PC-3 (cell line): ENCODE measurements around the gene HTR2A. TPM values are rescaled to one million over a fixed set of nuclear protein-coding genes. Genes with fewer than 3 reads are reported as not detected.

ENCODE experiments used
- ATAC-seq: fragments of 200-7000 bp; cut with Tn5 transposase; 2 replicates; pipeline ENCODE4 v1.9.1; 2020; ENCODE audit warnings: mild to moderate bottlenecking, moderate library complexity
- BruUV-seq: library from RNA; stranded (reverse); fragments of 400-500 nt; replicated peaks from 2 replicates; lab custom pipeline; 2021; lab: Mats Ljungman, UMichigan
- CTCF ChIA-PET: fragments of 300-600 bp; sonication (Branson Sonifier 250); formaldehyde crosslinking; loops from one replicate; lab custom pipeline; 2022; ENCODE audit warnings: antibody characterized with exemption; lab: Charles Lee
- POLR2A ChIA-PET: fragments of 300-600 bp; sonication (Branson Sonifier 250); formaldehyde crosslinking; loops from one replicate; lab custom pipeline; 2022; ENCODE audit warnings: antibody characterized with exemption; ENCODE audit not compliant: unreplicated experiment; lab: Charles Lee
- DNase-seq: peaks from one replicate; pipeline ENCODE4 v3.0.0-alpha.2; 2015
- H2AFZ ChIP-seq: fragments of 300-600 bp; sonication (generic); 2 replicates; pipeline ENCODE4 v1.6.0; 2016; ENCODE audit warnings: antibody characterized with exemption, low read length
- H3F3A ChIP-seq: fragments of 300-600 bp; sonication (generic); one replicate; pipeline ENCODE4 v1.6.0; 2017; ENCODE audit warnings: antibody characterized with exemption, low read length, control low read depth, mild to moderate bottlenecking; ENCODE audit not compliant: unreplicated experiment
- H3K27ac ChIP-seq: fragments of 300-600 bp; sonication (generic); 2 replicates; pipeline ENCODE4 v1.5.1; 2016; ENCODE audit warnings: mild to moderate bottlenecking, low read length
- H3K27me3 ChIP-seq: fragments of 300-600 bp; sonication (generic); 2 replicates; pipeline ENCODE4 v1.6.1; 2016; ENCODE audit warnings: low read length, mixed read lengths
- H3K36me3 ChIP-seq: fragments of 300-600 bp; sonication (generic); 2 replicates; pipeline ENCODE4 v1.6.1; 2016; ENCODE audit warnings: low read depth, mixed run types, low read length, mixed read lengths
- H3K4me1 ChIP-seq: fragments of 300-600 bp; sonication (generic); 2 replicates; pipeline ENCODE4 v1.5.1; 2016; ENCODE audit warnings: low read length; ENCODE audit not compliant: insufficient read depth
- H3K4me2 ChIP-seq: fragments of 300-600 bp; sonication (generic); 2 replicates; pipeline ENCODE4 v1.6.0; 2016; ENCODE audit warnings: low read length
- H3K4me3 ChIP-seq: fragments of 300-600 bp; sonication (generic); 2 replicates; pipeline ENCODE4 v1.5.1; 2016; ENCODE audit warnings: mild to moderate bottlenecking, low read length, mixed read lengths
- H3K79me2 ChIP-seq: fragments of 300-600 bp; sonication (generic); 2 replicates; pipeline ENCODE4 v1.6.1; 2017; ENCODE audit warnings: low read length, mixed read lengths
- H3K9ac ChIP-seq: fragments of 300-600 bp; sonication (generic); 2 replicates; pipeline ENCODE4 v1.6.0; 2016; ENCODE audit warnings: mild to moderate bottlenecking, low read length
- H3K9me2 ChIP-seq: fragments of 300-600 bp; sonication (generic); replicated peaks from 2 replicates; pipeline ENCODE4 v1.6.1; 2016; ENCODE audit warnings: mixed run types, low read length, mixed read lengths
- H3K9me3 ChIP-seq: fragments of 300-600 bp; sonication (generic); 2 replicates; pipeline ENCODE4 v1.6.1; 2016; ENCODE audit warnings: low read length, mixed read lengths
- H4K20me1 ChIP-seq: fragments of 300-600 bp; sonication (generic); 2 replicates; pipeline ENCODE4 v1.6.1; 2016; ENCODE audit warnings: low read length, mixed read lengths
- CTCF ChIP-seq: fragments of 300-600 bp; sonication (generic); conservative IDR thresholded peaks from 2 replicates; pipeline ENCODE4 v1.5.1; 2017; ENCODE audit warnings: antibody characterized with exemption, low read depth, mild to moderate bottlenecking, low read length
- EZH2 ChIP-seq: fragments of 300-600 bp; sonication (generic); IDR thresholded peaks from one replicate; pipeline ENCODE4 v1.6.1; 2017; ENCODE audit warnings: antibody characterized with exemption, mild to moderate bottlenecking, low read length; ENCODE audit not compliant: unreplicated experiment
- EZH2phosphoT487 ChIP-seq: fragments of 300-600 bp; sonication (generic); IDR thresholded peaks from 2 replicates; pipeline ENCODE4 v1.6.1; 2018; ENCODE audit warnings: mild to moderate bottlenecking, antibody characterized with exemption, low read length, borderline replicate concordance
- intact Hi-C: fragments of 100-400 bp; cut with micrococcal nuclease; formaldehyde crosslinking; loops from 2 replicates; pipeline ENCODE4 v1.9.0; 2023
- total RNA-seq: library from RNA; depleted of rRNA; stranded (reverse); fragments of >200 nt; gene quantifications from 2 replicates; pipeline ENCODE4 v1.2.3, GENCODE V29; 2014

Gene HTR2A
- total RNA-seq, 1 experiment from 2014 or later = 0.04 TPM

- TF ChIP-seq EZH2 = no peak
- TF ChIP-seq CTCF = no peak
- TF ChIP-seq EZH2phosphoT487 = no peak
- no peak overlapping the region for H2AFZ ChIP-seq
- no TSS peak for BruUV-seq
- no peaks in the 10 kb centered on the region for H3K36me3 ChIP-seq
- no peak overlapping the region for H3K9ac ChIP-seq
- no peaks in the 10 kb centered on the region for H4K20me1 ChIP-seq
- no peaks in the 10 kb centered on the region for H3K9me2 ChIP-seq
- DNase-seq (no peak), ATAC-seq (no peak)
- H3K4me3 ChIP-seq = no peak overlapping the region
- H3K27me3 ChIP-seq = no peaks in the 10 kb centered on the region
- no peaks in the 10 kb centered on the region for H3F3A ChIP-seq
- H3K27ac ChIP-seq = no peak overlapping the region
- intact Hi-C loops = no loop called here
- H3K79me2 ChIP-seq = no peaks in the 10 kb centered on the region
- H3K4me1 ChIP-seq = no peaks in the 10 kb centered on the region
- no peak overlapping the region for H3K4me2 ChIP-seq
- H3K9me3 ChIP-seq = no peaks in the 10 kb centered on the region
- CTCF ChIA-PET = no interaction called here
- POLR2A ChIA-PET = no interaction called here
Observed at GRCh38 chr13:46852168-46852567, 44.7 kb downstream of the HTR2A start.

GRCh38 chr13:46850214-46850613 is 46.6 kb downstream of the HTR2A start:
- H2AFZ ChIP-seq = no peak overlapping the region
- no TSS peak for BruUV-seq
- no peaks in the 10 kb centered on the region for H3K36me3 ChIP-seq
- no peak overlapping the region for H3K4me3 ChIP-seq
- DNase-seq (no peak), ATAC-seq (no peak)
- no peaks in the 10 kb centered on the region for H3K9me2 ChIP-seq
- intact Hi-C loops = no loop called here
- no peak overlapping the region for H3K9ac ChIP-seq
- H3K79me2 ChIP-seq = no peaks in the 10 kb centered on the region
- no peaks in the 10 kb centered on the region for H3K4me1 ChIP-seq
- no peak overlapping the region for H3K27ac ChIP-seq
- TF ChIP-seq CTCF = no peak
- ChIA-PET CTCF (no interaction called here), POLR2A (no interaction called here)
- no peaks in the 10 kb centered on the region for H3K27me3 ChIP-seq
- H3K9me3 ChIP-seq = no peaks in the 10 kb centered on the region
- H3K4me2 ChIP-seq = no peak overlapping the region
- no peaks in the 10 kb centered on the region for H3F3A ChIP-seq
- H4K20me1 ChIP-seq = no peaks in the 10 kb centered on the region

- TF ChIP-seq CTCF = no peak
- TF ChIP-seq EZH2 = no peak
- no peak for TF ChIP-seq EZH2phosphoT487
- no TSS peak for BruUV-seq
- Histone ChIP-seq H3K4me1 (no peaks in the 10 kb centered on the region), H3F3A (no peaks in the 10 kb centered on the region), H3K4me2 (no peak overlapping the region), H3K9me2 (no peaks in the 10 kb centered on the region), H3K27me3 (no peaks in the 10 kb centered on the region), H2AFZ (no peak overlapping the region), H3K4me3 (no peak overlapping the region), H3K9ac (no peak overlapping the region), H3K9me3 (no peaks in the 10 kb centered on the region), H3K27ac (no peak overlapping the region), H3K36me3 (no peaks in the 10 kb centered on the region), H3K79me2 (no peaks in the 10 kb centered on the region), H4K20me1 (no peaks in the 10 kb centered on the region)
- no peak for DNase-seq
- intact Hi-C loops = no loop called here
- CTCF ChIA-PET = no interaction called here
- POLR2A ChIA-PET = no interaction called here
- ATAC-seq = no peak
Observed at GRCh38 chr13:46846726-46847125, 50.1 kb downstream of the HTR2A start.
